ENCODE measurements around the gene AGPAT3.

DNA sequence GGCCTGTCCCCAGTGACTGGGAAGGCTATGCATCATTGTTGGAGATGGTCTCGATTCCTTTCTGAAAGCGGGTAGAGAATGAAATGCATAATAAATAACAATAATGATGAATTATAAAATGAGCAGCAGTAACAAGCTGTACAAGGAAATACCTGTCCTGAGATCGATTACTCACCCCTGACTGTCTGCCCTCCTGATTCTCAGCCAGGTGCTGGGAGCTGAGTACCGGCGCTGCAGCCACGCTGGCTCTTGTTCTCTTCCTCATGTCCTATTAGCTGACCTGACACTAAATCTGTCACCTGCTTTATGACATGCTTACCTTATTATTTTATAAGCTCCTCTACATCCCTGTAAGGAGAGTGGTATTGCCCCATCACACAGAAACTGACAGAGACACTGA, 3.4 kb downstream of the AGPAT3 start:
- TF ChIP-seq, protein P1, sequence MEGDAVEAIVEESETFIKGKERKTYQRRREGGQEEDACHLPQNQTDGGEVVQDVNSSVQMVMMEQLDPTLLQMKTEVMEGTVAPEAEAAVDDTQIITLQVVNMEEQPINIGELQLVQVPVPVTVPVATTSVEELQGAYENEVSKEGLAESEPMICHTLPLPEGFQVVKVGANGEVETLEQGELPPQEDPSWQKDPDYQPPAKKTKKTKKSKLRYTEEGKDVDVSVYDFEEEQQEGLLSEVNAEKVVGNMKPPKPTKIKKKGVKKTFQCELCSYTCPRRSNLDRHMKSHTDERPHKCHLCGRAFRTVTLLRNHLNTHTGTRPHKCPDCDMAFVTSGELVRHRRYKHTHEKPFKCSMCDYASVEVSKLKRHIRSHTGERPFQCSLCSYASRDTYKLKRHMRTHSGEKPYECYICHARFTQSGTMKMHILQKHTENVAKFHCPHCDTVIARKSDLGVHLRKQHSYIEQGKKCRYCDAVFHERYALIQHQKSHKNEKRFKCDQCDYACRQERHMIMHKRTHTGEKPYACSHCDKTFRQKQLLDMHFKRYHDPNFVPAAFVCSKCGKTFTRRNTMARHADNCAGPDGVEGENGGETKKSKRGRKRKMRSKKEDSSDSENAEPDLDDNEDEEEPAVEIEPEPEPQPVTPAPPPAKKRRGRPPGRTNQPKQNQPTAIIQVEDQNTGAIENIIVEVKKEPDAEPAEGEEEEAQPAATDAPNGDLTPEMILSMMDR (IDR thresholded peaks at IDR 0.05; ENCODE audit: low read depth, low read length, poor library complexity, severe bottlenecking): no peak
- TF ChIP-seq EZH2phosphoT487 (IDR thresholded peaks at IDR 0.05; ENCODE audit: borderline replicate concordance, low read length): no peak
